Activated CD8-positive, alpha-beta memory T cell treated with anti-CD3 and anti-CD28 coated beads, Interleukin-2, amount 50 U/mL, for 1 hour (primary cell): ENCODE results near the gene ALKBH4.
"Not testable (repeated sequence)": the region's sequence is repeated elsewhere in the genome, so short reads cannot be mapped to it uniquely, and the experiment has no call there.

ENCODE experiments used
- DNase-seq: peaks from one replicate; pipeline ENCODE4 v3.0.0-alpha.2; 2020; ENCODE audit errors: extremely low read depth

The ALKBH4 gene, protein sequence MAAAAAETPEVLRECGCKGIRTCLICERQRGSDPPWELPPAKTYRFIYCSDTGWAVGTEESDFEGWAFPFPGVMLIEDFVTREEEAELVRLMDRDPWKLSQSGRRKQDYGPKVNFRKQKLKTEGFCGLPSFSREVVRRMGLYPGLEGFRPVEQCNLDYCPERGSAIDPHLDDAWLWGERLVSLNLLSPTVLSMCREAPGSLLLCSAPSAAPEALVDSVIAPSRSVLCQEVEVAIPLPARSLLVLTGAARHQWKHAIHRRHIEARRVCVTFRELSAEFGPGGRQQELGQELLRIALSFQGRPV

DNA sequence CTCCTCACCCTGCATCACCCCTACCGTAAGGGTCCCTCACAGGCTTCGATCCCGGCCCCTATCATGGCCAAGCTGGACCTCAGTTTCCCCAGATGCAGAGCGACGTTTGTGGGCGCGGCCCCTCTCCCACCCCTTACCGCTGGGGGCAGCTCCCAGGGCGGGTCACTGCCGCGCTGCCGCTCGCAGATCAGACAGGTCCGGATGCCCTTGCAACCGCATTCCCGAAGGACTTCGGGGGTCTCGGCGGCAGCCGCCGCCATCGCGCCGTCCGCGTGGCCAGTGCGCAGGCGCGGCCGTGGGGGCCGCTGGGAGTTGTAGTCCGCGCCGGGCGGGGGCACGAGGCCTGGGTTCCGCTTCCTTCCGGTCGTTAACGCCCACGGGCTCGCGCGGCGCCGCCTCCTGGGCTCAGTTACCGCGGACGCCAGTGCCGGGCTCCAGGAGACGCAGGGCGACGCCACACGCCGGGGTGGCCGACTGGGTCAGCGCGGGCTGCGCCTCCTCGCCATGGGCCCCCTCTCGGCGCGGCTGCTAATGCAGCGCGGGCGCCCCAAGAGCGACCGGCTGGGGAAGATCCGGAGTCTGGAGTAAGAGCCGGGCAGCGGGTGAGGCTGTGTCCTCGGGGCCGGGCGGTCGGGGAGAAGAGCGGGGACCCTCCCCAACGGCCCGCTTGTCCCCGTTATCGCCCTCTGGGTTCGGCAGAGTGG lies at the start of gene ALKBH4, which contains the start of gene LRWD1:
Gene ALKBH4, minus strand, starts transcription at position 287 of the 704 bp plus-strand sequence. Its CDS starts 27 bp downstream, at position 260.
Gene LRWD1, plus strand, starts transcription at position 408 of the 704 bp plus-strand sequence. Its CDS starts 97 bp downstream, at position 505.
- peak; percentile 76 for DNase-seq

DNA sequence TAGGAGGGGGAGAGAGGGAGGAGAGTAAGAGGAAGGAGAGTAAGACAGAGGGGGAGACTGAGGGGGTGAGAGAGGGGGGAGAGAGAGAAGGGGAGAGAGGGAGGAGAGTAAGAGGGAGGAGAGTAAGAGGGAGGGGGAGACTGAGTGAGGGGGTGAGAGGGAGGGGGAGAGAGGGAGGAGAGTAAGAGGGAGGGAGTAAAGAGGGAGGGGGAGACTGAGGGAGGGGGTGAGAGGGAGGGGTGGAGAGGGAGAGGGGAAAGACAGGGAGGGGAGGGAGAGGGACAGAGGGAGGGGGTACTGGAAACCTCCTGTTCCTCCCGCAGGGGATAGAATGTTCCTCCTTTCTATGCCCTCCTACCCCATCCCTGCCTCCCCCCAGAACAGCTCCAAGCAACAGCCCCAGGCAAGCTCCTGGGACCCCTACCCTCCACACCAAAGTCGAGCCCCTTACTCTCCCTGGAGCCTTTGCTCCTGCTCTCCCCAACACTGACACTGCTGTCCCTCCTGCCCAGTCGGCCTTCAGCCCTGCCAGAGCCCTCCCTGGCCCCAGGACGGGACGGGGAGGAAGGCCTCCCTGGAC lies 48.1 kb upstream of the ALKBH4 start:
- not testable (repeated sequence) for DNase-seq

DNA sequence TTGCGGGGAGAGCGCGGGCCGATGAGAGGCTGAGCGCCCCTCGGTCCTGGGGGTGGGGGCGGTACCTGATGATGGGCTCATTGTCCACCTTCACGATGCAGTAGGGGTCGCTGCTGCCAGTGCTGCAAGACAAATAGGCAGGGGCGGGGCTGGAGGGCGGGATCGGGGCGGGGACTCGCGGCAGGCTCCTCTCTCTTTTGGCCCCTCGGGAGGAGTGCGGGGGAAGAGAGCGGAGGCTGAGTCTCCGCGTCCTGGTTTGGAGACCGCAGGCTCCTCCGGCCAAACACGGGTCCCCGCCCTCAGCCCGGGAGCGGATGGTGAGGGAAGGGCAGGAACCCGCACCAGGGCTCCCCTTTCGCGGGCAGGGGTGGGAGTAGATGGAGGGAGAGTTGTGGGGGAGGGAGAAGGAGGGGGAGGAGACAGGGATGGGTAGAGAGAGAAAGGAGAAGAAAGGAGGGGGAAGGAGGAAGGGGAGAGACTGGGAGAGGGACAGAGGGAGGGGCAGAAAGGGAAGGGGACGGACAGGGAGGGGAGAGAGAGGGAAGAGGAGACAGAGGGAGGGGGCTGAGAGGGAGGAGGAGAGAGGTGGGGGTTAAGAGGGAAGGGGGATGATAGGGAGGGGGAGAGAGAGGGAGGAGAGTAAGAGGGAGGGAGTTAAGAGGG lies 47.3 kb upstream of the ALKBH4 start:
- DNase-seq = not testable (repeated sequence)

DNA sequence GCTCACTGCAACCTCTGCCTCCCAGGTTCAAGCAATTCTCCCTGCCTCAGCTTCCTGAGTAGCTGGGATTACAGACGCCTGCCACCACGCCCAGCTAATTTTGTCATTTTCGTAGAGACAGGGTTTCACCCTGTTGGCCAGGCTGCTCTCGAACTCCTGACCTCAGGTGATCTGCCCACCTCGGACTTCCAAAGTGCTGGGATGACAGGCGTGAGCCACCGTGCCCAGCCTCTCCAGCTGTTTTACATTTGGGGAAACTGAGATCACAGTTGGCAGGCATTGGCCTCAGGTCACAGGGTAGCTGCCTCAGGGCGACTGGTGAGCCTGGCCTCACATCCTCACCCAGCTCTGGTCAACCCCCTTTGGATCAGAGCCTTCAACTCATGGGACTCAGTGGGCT lies 45.9 kb upstream of the ALKBH4 start:
- not testable (repeated sequence) for DNase-seq

DNA sequence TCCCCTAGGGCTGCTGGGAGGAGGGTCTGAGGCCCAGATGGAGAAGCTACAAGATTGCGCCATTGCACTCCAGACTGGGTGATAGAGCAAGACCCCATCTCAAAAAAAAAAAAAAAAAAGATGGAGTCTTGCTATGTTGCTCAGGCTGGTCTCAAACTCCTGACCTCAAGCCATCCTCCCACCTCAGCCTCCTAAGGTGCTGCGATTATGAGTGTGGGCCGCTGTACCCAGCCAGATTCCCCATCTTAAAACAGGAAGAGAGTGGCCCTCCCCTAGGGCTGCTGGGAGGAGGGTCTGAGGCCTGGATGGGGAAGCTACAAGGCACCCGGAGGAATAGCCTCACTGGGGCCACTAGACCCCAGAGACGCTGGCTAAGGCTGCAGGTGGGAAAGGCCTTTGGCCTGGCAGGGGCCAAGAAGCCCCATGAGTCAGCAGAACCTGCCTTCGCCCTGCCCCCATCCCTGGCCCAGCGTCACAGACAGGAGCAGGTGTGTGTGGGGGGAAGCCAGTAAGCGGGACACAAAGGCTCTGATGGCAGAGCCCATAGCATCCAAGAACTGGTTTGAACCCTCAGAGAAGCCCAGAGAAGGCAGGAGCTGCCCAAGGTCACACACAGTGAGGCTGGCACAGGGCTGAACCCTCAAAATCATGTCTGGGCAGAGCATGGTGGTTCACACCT lies 42.9 kb upstream of the ALKBH4 start:
- DNase-seq = not testable (repeated sequence)

DNA sequence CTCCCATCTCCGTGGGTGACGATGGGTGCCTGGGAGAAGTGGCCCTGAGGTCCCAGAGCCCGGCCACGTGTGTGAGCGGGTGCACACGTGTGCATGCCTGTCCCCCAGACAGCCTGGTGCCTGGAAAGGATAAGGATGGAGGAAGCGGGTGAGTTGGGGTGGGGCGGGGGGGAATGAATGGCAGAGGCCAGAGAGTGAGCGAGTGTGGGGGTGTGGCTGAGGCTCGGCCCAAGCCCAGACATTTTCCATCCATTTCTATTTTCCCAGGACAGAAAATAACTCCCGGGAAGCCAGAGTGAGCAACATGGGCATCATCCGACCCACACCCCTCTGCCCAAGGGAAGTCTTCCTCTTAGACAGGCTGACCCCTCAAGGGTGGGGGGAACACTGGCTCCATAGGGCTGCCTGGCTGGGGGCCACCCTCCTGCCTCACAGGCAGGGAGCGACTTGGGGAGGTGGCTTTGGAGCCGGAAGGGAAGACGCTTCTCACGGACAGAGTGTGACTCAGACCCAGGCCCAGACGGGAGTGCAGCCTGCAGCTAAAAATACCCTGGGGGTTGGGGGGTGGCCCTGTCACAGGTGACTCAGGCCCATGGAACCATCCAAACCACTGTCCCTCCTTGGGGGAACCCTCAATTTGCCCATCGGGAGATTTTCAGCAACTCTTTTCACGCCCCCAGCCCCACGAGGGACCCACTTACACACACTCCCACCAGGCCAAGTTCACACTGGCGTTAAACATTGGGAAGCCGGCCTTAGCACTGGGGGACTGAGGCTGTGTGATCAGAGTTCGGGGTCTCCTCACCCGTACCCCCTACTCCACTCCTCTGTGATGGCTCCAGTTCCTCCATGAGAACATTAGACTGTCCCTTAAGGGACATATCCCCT lies 40.9 kb upstream of the ALKBH4 start:
- DNase-seq = not testable (repeated sequence)

DNA sequence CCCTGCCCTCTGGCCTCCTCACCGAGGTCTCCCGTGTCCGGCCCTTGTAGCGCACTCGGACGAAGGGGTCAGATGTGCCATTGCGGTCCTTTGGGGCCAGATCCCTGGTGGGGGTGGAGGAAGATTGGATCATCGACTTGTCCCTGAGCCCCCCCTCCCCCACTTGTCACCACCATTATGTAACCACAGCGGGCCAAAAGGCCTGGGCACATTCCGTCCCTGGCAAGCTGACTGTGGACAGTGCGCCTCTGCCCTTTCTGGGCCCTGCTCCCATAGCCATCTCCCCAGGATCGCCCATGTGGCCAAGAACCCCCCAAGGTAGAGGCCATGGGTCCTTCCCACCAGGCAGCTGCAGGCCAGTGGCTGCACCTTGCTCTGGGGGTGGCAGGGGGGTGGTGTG lies 38.5 kb upstream of the ALKBH4 start:
- DNase-seq = not testable (repeated sequence)

DNA sequence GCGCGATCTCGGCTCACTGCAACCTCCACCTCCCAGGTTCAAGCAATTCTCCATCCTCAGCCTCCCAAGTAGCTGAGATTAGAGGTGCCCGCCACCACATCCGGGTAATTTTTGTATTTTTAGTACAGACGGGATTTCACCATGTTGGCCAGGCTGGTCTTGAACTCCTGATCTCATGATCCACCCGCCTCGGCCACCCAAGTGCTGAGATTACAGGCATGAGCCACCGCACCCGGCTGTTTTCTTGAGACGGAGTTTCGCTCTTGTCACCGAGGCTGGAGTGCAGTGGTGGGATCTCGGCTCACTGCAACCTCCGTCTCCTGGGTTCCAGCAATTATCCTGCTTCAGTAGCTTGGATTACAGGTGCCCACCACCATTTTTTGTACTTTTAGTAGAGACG lies 33.7 kb upstream of the ALKBH4 start:
- DNase-seq = not testable (repeated sequence)

DNA sequence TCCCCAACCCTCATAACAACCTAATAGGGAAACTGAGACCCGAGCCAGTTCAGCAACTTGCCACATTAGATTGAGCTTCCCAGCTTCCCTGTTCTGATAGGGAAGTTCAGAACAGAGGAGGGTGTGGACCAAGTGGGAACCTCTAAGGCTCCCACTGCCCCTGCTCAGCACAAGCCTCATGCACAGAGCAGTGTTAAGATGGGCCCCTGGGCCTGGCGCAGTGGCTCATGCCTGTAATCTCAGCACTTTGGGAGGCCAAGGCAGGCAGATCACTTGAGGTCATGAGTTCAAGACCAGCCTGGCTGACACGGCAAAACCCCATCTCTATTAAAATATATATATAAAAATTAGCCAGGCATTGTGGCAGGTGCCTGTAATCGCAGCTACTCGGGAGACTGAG lies 32.6 kb upstream of the ALKBH4 start:
- not testable (repeated sequence) for DNase-seq

DNA sequence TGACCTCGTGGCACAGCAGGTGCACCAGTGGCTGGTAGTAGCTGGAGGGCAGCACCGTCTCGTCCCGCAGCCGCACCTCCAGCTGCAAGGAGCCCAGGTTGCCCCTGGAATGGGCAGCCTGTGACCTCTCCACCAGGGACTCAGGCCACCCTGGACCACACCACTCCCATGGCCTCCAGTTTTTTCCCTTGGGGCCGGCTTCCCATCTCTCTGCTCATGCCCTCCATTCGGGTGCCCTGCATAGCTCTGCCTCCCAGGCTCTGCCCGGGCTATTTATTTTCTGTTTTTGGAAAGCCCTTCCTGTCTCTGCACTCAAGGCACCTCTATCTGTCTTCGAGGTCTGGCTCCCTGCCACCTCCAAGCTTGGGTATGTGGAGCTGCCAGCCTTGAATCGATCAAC lies 32.2 kb upstream of the ALKBH4 start:
- DNase-seq = not testable (repeated sequence)

DNA sequence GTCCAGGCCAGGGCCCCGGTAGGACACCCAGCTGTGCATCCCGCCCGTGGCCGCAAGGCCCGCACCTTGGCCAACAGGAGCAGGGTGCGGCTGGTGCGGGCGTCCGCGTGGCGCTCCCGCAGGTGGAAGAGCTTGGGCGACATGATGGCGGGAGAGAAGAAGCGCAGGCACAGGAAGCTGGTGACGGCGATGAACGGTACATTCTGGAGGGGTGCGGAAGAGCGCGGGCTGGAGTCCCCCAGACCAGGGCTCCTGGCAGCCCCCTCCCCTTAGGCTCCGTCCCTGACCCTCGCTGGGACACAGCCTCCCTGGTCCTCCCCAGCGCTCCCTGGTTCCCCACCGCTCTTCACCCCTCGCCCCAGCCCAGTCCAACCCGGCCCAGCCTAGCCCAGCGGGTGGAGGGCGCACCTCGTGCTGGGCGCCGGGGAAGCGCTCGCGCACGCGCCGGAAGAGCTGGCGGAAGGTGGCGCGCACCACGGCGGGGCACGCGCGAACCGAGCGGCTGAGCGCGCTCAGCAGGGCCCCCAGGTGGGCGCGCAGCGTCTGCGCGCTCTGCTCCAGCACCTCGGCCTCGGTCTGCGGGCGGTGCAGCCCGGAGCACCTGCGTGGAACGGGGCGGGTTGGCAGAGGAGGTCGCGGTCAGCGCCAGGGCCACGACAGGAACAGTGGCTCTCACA lies 29.9 kb upstream of the ALKBH4 start:
- not testable (repeated sequence) for DNase-seq

DNA sequence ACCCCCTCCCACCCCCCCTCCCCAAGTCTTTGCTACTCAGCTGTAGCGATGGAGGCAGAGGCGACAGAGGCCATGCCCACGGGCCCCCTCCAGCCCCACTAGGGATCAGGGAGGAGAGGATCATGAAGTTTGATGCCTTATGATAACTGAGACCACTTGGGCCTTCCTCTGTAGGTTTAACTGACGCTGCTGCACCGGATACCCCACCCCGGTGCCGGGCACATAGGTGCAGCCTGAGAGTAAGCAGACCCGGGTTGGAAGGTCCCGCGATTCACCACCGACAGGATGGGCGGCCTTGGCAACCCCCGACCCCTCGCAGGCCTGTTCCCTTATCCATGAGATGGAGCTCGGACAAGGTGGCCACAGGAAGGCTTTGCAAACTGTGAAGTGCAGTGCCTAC lies 29.4 kb upstream of the ALKBH4 start:
- DNase-seq = not testable (repeated sequence)

DNA sequence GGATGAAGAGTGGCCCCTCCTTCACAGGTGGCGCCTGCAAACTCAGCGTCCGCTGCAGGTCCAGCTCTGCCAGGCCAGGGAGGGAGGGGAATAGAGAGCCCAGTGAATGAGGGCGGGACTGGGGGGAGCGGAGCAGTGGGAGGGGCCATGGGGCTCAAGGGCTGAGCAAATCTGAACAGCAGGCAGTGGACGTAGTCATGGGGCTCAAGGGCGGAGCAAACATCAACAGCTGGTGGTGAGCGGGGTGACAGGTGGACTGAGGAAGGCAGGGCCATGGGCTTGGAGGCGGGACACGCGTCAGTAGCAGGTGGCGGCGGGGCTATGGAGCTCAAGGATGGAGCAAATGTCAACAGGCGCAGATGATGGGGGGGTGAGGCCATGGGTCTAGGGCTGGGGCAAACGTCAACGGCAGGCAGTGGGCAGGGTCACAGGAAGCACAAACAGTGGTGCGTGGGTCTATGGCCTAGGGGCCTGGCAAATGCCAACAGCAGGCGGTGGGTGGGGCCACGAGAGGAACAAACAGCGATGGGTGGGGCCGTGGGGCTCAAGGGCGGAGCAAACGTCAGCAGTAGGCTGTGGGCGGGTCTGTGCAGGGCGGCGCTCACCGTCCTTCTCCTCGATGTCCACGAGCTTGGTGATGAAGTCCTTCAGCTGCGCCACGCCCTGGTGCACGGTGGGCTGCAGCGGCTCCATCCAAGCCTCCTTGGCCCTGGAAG lies 28.7 kb upstream of the ALKBH4 start:
- not testable (repeated sequence) for DNase-seq

DNA sequence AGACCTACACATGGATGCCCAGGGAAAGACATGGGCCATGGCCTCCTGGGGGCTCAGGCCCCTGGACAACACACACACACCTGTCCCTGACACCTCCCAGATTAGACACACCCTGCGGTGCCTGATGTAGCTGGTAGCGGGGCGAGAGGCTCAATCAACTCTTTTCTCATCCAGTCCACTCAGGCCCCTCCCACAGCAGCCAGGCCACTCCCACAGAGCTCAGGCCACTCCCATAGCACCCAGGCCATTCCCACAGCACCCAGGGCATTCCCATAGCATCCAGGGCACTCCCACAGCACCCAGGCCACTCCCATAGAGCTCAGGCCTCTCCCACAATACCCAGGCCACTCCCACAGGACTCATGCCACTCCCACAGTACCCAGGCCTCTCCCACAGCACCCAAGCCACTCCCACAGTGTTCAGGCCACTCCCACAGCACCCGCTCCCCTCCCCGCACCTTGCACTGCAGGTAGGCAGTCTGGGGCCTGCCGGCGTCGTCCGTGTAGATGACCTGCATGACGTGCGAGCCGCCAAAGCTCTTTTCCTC lies 25.9 kb upstream of the ALKBH4 start:
- not testable (repeated sequence) for DNase-seq

DNA sequence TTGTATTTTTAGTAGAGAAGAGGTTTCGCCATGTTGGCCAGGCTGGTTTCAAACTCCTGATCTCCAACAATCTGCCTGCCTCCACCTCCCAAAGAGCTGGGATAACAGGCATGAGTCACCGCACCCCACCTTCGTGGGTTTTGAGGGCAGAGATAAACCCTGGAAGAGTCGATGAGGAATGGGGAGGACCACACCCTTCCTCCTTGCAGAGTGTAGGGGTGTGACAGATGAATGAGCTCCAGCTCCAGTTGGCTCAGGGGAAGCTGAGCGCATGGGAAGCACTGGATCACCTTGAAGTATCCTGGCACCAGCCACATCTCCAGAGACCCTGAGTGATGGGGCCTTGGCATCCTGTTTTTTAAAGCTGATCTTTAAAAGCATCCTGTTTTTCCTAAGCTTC lies 19.7 kb upstream of the ALKBH4 start:
- DNase-seq = not testable (repeated sequence)

DNA sequence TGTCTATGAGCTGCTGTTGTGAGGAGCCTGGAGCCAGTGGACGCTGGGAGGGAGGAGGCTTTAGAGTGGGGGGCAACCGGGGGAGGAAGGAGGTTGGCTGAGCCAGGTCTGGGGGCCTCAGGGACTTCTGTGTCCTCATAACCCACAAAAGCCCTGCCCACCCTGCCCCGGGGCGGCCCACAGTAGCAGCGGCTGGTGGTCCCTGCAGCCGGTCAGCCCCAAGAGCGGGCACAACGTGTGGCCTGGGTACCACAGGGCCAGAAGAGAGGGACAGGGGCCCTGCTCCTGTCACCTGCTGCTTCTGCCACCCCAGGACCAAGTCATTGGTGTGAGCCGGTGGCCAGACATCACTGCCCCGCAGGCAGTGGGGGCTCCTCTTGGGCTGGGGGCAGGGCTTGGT lies 17.3 kb upstream of the ALKBH4 start:
- not testable (repeated sequence) for DNase-seq

DNA sequence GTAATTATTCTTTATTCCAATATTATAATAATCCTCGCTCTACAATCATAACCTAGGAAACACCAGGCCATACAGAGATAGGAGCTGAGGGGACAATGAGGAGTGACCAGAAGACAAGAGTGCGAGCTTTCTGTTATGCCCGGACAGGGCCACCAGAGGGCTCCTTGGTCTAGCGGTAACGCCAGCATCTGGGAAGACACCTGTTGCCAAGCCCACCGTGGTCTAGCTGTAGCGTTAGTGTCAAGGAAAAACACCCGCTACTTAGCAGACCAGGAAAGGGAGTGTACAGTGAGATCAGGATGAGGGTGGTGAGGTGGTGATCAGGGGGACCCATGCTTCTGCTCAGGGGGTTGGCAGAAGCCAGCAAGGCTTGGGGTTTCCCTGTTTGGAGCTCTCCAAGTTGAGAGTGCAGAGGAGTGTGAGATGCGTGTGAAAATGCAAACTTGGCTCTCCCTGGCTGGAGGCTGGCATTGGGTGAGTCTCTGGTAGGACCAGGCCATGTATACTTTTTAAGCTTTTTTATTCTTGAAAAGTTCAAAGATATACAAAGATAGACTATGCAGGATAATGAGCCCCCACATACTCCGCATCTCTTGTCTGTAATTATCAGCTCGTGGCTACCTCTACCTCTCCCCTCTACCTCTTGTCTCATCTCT lies 15.4 kb upstream of the ALKBH4 start:
- not testable (repeated sequence) for DNase-seq

DNA sequence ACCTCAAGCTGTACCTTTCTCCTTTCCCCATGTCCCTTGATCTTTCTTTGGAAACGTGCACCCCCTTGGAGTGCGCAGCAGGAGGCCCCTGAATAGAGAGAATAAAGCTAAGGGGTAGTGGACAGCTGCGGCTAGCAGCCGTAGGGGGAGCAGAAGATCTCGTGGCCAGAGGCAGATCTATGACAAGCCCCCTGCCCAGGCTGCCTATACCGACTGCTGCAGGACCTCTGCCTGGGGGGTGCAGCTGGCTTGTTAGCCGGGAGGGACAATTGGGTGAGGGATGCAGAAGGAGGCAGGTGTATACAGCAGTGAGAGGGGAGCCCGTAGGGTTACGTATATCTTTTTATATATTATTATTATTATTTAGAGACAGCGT lies 14.5 kb upstream of the ALKBH4 start:
- DNase-seq = not testable (repeated sequence)
